Activated naive CD4-positive, alpha-beta T cell treated with anti-CD3 and anti-CD28 coated beads, Interleukin-2, amount 50 U/mL, for 16 hours (primary cell): ENCODE measurements around the gene OSBPL2.

Experiments used
- DNase-seq: peaks from one replicate; pipeline ENCODE4 v3.0.0-alpha.2; 2020

OSBPL2 gene

DNA sequence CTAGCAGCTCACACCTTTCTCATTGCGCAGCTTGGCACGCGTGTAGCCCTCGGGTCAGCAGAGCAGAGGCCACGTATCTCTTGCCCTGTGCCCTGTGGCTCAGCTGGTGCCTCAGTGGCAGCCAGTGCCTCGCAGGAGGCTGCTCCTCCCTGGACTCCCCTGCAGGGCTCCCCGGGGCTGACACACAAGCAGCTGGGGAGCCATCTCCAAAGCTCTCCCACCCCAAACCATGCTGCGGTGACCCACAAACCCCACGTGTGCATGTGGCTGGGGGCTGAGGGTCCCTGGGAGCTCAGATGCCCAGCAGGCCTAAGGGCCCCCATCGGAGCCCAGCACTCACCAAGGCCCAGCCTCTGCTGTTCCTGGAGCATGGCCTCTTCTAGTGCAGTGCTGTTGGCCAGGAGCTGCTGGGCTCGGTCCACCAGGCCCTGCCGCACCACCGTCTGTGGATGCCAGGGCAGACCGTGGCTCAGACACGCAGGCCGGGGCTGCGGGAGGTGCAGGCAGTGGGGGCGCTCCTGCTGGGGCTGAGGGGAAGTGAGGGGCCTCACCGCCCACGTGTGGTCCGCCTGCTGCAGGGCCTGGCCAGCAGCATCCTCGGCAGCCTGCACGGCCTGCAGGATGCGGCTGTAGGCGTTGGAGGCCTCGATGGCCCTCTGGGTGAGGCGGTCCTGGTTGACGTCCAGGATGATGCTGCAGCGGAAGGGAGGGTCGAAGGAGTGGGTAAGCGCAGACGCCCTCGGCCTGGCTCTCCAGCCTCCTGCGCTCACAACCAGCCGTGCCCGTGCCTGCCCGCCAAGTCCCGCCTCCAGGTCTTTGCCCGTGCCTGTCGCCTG is 78.2 kb downstream of the OSBPL2 start:
- DNase-seq: no peak

DNA sequence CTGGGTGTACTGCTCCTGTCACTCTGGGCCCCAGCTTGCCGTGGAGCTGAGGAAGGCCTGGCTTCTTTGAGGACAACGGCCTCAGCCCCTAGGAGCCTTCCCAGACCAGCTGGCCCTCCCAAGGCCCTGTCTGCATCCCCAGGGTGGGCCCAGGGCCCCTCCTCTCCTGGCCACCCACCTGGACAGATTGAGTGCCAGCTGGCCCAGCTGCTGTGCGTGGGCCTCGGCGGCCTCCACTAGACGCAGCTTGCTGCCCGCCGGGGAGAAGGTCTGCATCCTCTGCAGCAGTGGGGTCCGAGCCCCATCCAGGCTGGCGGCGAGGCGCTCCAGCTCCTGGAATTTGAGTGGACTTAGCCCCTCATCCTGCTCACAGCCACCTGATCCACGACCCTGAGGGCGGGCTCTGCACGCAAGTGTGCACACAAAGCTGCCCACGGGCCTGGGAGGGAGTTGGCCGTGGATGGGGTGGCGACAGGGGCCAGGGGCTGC is 78.9 kb downstream of the OSBPL2 start:
- no peak for DNase-seq

DNA sequence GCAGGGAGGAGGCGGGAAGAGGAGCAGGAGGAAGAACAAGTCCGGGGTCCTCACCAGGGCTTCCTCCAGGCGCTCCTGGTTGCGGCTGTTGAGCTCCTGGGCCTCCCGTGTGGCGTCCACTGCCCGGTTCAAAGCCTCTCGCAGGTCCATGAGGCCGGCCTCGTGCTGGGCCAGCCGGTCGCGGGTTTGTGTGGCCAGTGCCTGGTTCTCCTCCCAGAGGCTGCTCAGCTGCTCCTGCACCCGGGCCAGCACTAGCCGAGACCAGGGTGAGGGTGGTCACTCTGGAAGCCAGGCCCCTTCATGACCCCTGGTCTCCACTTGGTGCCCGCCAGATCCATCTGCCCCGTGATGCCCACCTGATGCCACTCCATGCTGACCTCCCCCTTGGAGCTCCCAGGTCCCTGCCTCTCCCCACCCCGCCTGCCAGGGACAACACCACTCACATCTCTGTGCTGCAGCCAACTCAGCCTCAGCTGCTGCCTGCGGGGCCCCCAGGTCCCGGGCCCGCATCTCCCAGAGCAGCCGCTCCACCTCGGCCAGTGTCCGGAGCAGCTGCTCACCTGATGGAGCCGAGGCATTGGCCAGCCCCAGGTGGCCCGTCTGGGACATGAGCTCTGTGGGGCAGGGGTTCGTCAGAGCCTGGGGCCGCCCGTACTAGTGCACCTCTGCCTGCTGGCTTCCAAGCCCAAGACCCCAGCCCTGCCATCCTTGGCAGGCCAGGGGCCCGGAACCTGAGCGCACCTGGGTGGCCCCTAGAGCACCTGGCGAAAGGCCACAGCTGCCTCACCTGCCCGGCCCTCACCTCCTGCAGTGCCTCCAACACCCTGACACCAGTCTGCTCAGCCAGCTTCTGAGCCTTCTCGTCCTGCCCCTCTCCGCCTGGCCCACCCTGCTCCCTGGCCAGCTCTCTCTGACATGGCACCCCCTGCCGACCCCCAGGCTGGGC is 80.4 kb downstream of the OSBPL2 start:
- no peak for DNase-seq

DNA sequence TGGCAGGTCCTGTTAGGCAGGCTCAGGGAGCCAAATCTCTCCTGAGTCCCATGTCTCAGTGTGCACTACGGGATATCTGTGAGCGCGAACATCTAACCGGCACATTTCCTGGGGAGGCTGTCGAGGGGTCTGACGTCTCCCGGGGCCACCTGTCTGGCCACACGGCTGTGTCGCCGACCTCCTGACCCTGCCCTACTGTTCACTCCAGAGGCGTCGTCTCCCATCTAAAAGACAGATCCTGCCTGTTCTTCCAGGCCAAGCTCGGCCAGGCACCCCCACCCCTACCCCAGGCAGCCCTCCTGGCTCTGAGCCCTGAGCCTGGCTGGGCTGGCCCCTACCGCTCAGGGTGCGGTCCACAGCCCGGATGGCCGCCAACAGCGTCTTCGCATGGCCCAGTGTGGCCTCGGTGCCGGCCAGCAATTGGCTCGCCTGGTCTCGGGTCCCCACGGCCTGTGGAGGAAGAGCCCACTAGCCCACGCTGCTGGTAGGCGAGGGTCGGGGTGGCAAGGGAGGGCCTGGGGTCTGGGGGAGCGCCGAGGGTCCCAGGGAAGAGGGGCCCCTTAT is 81.1 kb downstream of the OSBPL2 start:
- no peak for DNase-seq

DNA sequence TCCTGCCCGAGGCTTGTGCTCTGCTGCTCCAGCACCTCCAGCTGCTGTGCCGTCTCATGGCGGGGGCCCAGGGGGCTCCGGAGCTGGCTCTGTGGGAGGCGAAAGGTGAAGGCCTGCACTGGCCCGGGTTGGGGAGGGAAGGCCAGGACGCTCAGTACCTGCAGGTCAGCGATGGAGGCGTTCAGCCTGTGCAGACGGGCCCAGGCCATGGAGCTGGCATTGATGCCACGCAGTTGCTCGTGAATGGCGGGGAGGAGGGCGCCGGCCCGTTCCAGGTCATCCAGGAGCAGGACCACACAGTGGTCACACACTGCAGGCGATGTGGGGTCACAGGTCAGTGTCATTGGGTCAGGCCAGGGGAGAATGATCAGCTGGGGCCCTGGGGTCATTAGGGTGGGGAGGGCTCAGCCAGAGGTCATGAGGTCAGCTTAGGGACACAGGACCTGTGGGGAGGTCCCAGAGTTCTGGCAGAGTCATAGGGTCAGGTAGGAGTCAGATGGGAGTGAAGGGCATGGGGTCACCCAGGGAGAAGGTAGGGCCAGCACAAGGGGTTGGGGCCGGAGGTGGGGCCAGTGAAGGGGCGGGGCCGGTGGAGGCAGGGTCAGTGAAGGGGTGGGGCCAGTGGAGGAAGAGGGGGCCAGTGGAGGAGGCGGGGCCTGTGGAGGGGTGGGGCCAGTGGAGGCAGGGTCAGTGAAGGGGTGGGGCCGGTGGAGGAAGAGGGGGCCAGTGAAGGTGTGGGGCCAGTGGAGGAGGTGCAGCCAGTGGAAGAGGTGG is 82.4 kb downstream of the OSBPL2 start:
- no peak for DNase-seq

DNA sequence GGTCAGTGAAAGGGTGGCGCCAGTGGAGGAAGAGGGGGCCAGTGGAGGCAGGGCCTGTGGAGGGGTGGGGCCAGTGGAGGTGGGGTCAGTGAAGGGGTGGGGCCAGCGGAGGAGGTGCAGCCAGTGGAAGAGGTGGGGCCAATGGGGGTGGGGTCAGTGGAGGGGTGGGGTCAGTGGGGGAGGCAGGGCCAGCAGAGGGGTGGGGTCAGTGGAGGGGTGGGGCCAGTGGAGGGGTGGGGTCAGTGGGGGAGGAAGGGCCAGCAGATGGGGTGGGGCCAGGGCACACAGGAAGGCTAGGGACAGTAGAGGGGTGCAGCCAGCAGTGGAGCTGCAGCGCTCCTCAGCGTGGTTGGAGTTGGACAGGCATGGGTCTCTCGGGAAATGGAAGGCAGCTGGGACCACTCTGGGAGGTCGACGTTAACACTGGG is 83.2 kb downstream of the OSBPL2 start:
- no peak for DNase-seq

DNA sequence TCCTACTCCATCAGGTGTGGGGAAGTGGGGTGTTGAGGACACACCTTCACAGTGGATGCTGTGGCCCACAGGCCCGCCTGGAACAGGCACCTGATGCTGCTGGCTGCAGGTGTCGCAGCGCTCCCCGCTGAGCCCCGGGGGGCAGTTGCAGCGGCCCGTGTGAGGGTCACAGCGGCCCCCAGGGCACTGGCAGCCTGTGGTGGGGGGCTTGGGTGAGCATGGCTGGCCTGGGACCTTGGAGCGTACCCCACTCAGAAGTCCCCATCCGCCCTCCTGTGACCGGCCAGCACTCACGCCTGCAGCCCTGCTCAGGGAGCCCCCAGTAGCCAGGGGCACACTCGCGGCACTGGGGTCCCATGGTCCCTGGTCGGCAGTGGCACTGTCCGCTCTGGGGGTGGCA is 83.7 kb downstream of the OSBPL2 start:
- no peak for DNase-seq

DNA sequence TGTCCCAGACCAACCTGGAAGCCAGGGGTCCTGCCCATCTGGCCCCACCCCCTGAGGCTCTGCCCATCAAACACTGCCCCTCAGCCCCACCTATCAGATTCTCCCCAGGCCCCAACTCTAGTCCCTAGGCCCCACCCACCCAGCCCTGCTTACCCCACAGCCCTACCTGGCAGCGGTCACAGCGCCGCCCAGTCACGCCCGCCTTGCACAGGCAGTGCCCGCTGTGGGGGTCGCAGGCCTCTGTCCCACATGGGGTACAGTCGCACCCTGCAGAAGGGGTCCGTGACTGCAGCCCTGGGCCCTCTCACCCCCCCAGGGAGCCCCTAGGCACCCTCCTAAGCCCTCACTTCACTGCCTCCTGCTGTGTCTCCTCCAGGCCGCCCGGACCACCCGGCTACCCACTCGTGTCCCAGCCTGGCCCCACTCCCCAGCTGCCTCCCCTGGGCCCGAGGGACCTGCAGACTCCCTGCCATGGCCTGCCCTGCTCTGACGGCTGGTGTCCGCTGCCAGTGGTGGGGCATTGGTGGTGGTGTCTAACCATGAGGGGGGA is 84.2 kb downstream of the OSBPL2 start:
- no peak for DNase-seq

DNA sequence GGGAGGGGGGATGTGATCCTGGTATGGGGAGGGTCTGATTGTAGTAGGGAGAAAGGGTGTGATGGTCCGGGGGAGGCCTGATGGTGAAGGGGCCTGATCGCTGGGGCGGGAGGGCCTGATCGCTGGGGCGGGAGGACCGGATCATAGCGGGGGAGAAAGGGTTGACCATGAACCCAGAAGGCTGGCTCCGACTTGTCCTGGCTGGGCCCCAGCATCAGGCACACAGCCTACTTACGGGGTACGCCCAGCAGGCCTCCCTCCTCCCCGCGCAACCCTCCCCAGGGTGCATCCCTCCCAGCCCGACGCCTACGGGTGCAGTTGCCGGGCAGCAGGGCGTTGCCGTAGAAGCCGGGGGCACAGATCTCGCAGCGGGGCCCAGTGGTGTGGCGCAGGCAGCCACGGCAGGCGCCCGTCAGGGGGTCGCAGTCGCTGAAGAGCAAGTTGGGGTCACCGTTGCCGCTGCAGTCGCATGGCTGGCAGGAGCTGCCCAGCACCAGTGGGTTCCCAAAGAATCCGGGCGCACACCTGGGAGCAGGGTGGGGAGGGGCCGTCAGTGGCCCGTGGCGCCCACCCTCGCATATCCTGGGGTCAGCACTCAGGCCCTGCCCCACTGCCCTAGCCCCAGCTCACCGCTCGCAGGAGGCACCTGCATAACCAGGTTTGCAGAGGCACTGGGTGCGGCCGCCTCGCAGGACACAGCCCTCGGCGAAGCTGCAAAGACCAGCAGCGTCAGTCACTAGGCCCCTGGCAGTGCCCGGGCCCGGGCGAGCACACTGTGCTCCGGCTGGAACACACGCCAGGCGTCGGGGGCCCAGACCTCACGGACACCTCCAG is 85.0 kb downstream of the OSBPL2 start:
- DNase-seq: no peak

DNA sequence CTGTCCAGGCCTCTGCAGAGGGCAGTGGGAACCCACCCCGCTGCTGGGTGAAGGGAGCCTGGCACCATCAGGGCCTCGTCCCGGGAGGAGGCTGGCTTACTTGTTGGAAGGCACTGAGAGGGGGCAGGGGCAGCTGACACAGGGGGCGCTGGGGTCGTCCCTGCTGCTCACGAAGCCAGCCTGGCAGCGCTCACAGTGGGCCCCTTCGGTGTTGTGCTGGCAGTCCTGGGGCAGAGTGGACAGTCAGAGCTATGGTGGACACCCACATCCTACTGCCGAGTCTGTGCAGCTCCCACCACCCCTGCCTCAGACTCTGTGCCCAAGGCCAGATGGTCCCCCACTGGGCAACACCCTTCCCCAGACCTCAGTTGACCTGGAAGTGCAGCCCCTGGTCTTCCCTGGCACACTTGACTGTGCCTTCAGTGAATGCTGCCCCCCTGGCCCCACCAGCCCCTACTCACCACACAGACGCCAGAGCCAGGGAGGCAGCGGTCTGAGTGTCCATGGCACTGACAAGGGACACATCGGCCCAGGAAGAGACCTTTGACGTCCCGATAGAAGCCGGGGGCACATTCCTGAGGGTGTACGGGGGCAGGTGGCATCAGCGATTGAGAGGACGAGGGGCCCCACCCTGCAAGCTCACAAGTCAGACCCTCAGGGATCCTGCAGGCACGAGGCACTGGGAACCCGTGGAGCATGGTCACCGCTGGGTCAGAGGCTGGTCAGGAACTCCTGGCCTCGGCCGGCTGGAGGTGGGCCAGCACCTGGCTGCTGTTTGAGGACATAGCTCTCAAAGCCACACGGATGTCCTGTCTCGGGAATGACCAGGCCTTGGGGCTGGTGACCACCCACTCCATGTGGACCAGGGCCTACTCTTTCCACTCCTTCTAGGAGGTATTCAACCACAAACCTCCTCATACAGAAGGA is 85.9 kb downstream of the OSBPL2 start:
- no peak for DNase-seq

DNA sequence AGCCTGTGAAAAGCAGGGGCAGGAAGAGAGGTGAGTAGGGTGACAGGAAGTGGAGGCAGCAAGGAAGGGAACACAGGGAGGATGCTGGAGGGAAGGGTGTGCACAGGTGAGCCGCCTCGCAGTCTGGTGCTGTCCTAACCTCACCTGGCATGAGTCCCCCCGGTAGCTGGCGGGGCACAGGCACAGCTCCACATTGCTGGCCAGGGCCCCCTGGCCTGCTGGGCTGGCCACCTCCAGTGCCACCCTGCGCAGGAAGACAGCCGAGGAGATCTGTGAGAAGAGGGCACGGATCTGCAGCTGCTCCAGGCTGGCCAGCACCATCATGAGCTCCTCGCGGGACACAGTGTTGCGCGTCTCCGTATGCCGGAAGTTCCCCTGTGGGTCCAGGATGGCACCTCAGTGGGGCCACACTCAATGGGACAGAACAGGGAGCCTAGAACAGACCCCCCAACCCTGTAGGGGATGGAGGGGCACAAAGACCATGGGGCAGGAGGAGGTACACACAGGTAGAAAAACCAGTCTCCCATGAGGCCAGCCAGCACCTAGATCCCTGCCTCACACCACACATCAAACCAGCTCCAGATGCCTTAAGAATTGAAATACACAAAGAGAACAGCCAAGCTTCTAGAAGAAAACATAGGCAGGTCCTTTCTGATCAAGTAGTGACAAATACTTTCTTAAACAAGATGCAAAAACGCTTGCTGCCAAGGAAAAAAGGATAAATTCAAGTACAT is 87.0 kb downstream of the OSBPL2 start:
- DNase-seq: no peak

DNA sequence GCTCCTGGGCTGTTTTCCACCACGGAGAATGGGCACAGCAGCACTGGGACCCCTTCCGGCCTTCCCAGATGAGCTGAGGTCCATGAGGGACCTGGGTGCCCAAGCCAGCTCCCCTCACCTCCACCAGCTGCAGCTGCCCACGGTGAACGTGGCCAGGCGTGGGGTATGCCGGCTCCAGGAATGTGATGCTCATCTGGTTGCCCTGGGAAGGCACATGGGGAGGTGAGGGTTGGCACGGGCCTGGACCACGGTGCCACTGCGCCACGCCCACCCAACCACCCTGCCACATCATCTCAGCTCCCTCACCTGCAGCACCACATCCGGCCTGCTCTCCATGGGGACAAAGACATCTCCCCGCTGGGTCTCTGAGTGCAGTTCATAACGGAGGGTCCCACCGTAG is 88.2 kb downstream of the OSBPL2 start:
- DNase-seq: no peak

DNA sequence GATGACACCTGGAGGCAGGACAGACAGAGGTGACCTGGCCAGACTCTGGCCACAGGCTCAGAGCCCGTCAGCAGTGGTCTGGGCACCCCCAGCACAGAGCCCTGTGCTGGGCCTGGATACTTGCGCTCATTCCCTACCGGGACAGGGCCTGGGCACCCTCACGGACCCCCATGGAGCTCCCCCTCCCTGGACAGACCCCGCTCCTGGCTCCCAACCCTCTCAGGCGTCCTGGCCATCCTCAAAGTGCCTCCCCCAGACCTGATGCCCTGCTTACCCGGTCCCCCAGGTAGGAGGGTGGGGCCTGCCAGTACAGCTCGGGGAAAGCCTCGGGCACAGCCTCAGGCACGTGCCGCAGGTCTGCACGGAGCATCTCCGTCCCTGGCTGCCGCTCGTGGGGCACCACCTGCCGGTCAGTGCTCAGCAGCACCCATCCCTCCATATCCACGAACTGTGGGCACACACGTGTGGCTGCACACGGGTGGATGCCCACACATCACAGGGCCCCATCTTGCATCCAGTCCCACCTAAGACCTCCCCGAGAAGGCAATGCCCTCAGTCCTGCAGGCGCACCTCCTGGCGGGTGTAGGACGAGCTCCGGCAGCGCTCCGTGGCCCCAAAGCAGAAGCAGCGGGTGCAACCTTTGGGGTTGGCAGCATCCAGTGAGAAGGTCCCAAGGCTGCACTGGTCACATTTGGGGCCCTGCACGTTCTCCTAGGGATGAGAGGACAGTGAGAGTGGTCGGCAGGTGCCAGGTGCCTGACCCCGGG is 88.8 kb downstream of the OSBPL2 start:
- no peak for DNase-seq

DNA sequence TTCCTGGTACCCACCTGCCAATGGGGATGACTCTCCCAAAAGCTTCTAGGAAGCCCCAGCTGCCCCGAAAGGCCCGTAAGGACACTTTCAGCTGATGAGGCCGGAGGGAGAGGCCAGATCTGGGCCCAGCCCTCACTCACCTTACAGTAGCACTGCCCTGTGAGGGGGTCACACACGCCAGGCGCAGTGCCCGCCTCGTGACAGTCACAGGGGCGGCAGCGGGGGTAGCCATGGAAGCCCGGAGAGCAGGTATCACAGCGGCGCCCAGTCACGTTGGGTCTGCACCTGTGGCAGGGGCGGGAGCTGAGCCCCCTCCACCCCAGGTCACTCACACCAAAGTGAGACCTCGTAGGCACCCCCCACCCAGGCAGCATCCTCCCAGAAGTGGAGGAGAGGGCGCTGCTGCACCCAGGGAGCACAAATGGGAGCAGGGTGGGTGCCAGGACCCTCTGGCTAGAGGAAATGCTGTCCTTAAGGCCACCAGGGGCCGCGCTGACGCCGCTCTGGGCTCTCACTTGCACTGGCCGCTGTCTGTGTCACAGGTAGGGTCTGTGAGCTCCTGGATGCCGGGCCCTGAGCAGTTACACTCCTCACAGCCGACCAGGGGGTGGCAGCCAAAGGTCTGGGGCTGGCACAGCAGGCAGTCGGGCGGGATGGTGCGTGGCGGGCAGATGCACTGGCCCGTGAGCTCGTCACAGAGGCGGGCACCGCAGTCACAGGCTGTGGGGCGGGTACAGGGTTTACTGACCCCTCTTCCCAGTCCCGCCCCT is 89.6 kb downstream of the OSBPL2 start:
- no peak for DNase-seq

DNA sequence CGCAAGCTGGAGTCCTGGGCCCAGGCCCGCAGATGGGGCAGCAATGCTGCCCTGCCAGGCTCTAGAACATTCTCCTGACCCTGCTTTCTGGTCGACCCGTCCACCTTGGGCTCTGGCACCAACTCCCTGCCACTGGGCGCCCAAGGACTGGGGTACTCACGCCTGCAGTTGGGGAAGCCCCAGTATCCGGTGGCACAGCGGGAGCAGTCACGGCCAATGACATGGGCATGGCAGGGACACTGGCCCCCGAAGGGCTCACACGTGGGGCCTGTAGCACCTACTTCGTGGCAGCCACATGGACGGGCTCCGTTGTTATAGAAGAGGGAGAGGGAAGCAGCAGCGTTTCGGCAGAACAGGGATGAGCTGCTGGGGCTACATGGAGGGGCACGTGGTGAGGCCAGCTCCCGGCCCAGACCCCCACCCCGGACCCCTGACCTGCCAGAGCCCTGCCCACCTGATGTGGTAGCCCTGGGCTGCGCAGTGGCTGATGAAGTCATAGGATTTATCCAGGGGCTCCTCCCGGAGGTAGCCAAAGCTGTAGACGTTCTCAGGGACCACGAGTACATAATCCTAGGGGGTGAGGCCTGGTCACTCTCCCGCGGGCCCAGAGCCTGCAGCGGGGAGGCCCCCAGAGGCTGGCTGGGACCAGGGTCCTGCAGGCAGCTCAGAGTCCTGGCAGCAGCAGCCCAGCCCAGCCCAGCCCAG is 90.5 kb downstream of the OSBPL2 start:
- DNase-seq: no peak

DNA sequence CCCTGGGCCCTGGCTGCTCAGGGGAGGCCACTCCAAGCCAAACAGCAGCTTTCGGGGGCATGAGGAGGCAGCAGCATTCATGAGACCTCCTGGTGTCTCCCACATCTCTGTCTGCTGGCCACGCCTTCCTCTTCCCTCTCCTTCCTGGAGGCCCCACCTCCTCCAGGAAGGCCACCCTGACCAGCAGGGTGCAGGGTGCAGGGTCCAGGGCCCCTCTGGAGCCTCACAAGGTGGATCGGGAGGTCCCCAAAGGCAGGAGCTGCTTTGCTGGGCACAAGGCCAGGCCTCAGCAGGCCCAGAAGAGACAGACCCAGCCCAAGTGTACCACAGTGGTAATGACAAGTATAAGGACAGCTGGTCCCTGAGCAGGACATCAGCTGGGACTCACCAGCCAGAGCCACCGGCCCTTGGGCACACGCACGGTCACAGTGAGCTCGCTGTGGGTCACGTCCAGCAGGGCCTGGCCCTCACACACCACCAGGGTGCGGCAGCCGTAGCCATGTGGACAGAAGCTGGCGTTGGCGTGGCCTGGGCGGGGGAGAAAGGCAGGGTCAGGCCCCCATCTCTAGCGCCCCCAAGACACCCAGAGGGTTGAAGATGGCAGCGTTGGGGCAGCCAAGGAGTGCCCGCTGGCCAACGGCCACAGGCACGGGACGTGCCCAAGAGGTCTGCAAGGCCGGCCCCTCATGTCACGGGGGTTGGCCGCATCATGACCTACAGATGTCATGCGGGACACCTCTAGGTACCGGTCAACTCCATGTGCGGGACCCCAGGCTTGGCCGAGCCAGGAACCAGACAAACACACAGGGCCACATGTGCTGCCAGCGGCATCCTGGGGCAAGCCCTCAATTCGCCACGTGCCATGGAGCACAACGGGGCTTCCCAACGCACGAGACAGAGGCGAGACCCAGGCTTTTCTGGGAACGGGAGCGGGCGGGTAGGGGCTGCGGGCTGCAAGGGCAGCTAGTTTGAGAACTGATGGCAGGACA is 91.4 kb downstream of the OSBPL2 start:
- DNase-seq: no peak
